Loucy (cell line): ENCODE results near the gene SLC37A4.

Experiments
- EZH2phosphoT487 ChIP-seq: fragments of 200-600 bp; IDR thresholded peaks from 2 replicates; pipeline ENCODE4 v1.6.1; 2018; ENCODE audit warnings: antibody characterized with exemption, mild to moderate bottlenecking, moderate library complexity, borderline replicate concordance
- TF ChIP-seq, protein P1 (sequence below): fragments of 200-600 bp; sonication (generic); conservative IDR thresholded peaks from 2 replicates; pipeline ENCODE4 v1.5.1; 2014; ENCODE audit warnings: mild to moderate bottlenecking, antibody characterized with exemption, low read length

DNA sequence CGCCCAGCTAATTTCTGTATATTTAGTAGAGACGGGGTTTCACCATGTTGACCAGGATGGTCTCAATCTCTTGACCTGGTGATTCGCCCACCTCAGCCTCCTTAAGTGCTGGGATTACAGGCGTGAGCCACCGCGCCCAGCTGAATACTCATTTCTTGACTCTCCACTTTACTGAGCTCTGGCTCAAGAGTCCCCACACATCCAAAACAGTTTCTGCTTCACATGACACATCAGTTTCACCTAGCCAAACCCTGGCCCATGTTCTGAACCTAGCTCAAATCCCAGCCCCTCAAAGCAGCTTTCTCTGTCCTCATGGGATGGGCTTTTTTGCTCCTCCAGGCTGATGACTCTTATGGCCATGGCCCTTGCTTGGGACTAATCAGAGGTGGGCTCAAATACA lies 16.5 kb upstream of the SLC37A4 start:
- TF ChIP-seq, protein P1, sequence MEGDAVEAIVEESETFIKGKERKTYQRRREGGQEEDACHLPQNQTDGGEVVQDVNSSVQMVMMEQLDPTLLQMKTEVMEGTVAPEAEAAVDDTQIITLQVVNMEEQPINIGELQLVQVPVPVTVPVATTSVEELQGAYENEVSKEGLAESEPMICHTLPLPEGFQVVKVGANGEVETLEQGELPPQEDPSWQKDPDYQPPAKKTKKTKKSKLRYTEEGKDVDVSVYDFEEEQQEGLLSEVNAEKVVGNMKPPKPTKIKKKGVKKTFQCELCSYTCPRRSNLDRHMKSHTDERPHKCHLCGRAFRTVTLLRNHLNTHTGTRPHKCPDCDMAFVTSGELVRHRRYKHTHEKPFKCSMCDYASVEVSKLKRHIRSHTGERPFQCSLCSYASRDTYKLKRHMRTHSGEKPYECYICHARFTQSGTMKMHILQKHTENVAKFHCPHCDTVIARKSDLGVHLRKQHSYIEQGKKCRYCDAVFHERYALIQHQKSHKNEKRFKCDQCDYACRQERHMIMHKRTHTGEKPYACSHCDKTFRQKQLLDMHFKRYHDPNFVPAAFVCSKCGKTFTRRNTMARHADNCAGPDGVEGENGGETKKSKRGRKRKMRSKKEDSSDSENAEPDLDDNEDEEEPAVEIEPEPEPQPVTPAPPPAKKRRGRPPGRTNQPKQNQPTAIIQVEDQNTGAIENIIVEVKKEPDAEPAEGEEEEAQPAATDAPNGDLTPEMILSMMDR, result no peak
- no peak for TF ChIP-seq EZH2phosphoT487
